Measurements from ENCODE around the gene TRMT2A.

DNA sequence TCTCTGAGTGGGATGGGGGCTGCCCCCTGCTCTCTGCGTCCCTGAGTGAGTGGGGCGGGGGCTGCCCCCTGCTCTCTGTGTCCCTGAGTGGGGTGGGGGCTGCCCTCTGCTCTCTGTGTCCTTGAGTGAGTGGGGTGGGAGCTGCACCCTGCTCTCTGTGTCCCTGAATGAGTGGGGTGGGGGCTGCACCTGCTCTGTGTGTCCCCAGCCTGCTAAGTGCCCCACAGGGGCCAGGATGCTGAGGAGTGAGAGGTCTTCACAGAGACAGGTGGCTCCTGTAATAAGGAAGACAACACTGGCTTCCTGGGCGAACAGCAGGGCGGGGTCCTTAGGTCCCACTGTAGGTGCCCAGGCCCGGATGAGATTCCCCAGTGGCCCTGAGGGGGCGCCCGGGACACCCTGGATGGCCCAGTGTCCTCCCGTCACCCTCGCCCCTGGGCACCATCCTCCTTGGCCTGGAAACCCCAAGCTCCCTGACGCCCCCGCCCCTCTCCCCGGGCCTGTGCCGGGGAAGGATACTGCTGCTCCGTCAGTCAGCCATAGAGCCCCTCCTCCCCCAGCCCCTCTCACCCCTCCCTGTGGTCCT lies 37.7 kb upstream of the TRMT2A start:
- TF ChIP-seq CTCF (IDR thresholded peaks at IDR 0.05) (no peak), POLR2A (IDR thresholded peaks at IDR 0.05) (no peak), EP300 (IDR thresholded peaks at IDR 0.05) (no peak), POLR2AphosphoS5 (IDR thresholded peaks at IDR 0.05) (no peak)
